Measurements from ENCODE around the gene DDX1. TPM values are rescaled to one million over a fixed set of nuclear protein-coding genes. Genes with fewer than 3 reads are reported as not detected.

The DDX1 gene
- total and polyA plus RNA-seq, 2 experiments from 2014 or later = 72.6 to 101 TPM

DNA sequence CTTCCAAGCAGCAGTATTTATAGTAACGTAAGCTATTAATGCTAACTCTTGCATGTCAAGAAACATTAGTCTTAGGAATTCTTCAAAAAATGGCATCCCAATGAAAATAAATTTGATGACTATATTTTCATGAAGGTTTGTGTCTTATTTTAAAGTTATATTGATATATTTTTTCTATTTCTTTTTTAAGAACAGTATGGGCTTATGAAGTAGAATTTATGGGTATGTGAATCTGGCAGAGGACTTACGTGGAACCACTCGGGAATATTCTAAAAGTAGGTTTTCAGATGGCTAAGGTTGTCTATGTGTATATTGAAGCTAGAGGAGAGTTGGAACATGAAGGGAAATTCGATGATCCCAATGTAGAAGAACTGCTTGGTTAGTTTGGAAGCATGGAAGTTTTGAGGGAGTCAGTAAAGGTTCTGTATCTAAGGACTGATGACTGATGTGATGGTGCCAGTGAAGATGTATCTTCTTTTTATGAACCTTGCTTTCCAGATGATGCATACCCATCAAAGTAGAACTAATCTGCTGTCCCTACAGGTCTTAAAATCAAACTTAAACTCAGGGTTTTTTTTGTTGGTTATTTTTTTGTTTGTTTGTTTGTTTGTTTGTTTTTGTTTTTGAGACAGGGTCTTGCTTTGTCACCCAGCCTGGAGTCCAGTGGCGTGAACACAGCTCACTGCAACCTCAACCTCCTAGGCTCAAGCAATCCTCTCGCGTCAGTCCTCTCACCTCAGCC, 39.5 kb downstream of the DDX1 start:
- Histone ChIP-seq H3K9me3 (ENCODE audit: low read depth) (no peaks in the 10 kb centered on the region), H3K36me3 (ENCODE audit: low read depth) (peaks cover 72% of the 10 kb centered on the region), H4K20me1 (ENCODE audit: insufficient read depth) (no peaks in the 10 kb centered on the region), H3K27me3 (replicated peaks; ENCODE audit: insufficient read depth) (no peaks in the 10 kb centered on the region), H2AFZ (no peak overlapping the region), H3K79me2 (ENCODE audit: insufficient read depth) (peaks cover 4% of the 10 kb centered on the region), H3K27ac (no peak overlapping the region), H3K4me1 (ENCODE audit: insufficient read depth) (peaks cover 17% of the 10 kb centered on the region), H3K4me3 (no peak overlapping the region), H3K4me2 (ENCODE audit: unreplicated experiment) (no peak overlapping the region), H3K9me2 (ENCODE audit: insufficient read depth) (no peaks in the 10 kb centered on the region), H3K9ac (no peak overlapping the region), H3F3A (ENCODE audit: insufficient read depth) (peaks cover 32% of the 10 kb centered on the region)
- TF ChIP-seq EZH2phosphoT487 (IDR thresholded peaks at IDR 0.05; ENCODE audit: insufficient read depth, low read depth) (no peak), EZH2 (IDR thresholded peaks at IDR 0.05; ENCODE audit: insufficient read depth, poor library complexity, severe bottlenecking) (no peak)
- WGBS, 2 experiments (ENCODE audit: low coverage in 1 of 2, low lambda C conversion rate in 2 of 2, missing lambda C conversion rate in 2 of 2) = 78 to 81% methylated on average over 7 of the region's 7 CpGs
- in situ Hi-C loops (cut with MboI) = loop anchor here (10.0 to 25.0 kb wide), 4 partner anchors 304 to 1131 kb away; no protein-coding TSS in a partner anchor
- DNase-seq = no peak

DNA sequence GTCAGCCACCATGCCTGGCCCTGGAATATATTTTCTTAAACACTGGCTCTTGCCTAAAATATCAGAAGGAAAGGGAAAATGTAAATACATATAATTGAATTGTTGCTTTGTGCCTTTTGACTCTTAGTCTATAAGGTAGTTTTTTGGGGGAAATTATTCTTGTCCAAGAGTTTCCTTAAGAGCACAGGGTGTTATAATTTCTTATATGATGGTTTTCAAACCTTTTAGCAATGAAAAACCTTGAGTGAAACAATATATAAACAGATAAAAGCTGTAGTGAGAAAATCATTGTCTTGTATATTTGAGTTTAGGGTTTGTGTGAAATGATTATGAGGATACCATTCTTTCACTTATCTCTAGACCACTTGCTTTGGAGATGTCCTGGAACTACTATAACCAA, 40.2 kb downstream of the DDX1 start:
- H3K4me2 ChIP-seq (ENCODE audit: unreplicated experiment) = no peak overlapping the region
- no peak for DNase-seq
- no peaks in the 10 kb centered on the region for H3K27me3 ChIP-seq (replicated peaks; ENCODE audit: insufficient read depth)
- H3K79me2 ChIP-seq (ENCODE audit: insufficient read depth) = no peaks in the 10 kb centered on the region
- H3K4me3 ChIP-seq = no peak overlapping the region
- no peaks in the 10 kb centered on the region for H3K9me3 ChIP-seq (ENCODE audit: low read depth)
- H3K9me2 ChIP-seq (ENCODE audit: insufficient read depth) = no peaks in the 10 kb centered on the region
- TF ChIP-seq EZH2 (IDR thresholded peaks at IDR 0.05; ENCODE audit: insufficient read depth, poor library complexity, severe bottlenecking) (no peak), EZH2phosphoT487 (IDR thresholded peaks at IDR 0.05; ENCODE audit: insufficient read depth, low read depth) (no peak)
- H3K27ac ChIP-seq = no peak overlapping the region
- H2AFZ ChIP-seq = no peak overlapping the region
- H3K36me3 ChIP-seq (ENCODE audit: low read depth) = peaks cover 65% of the 10 kb centered on the region
- H4K20me1 ChIP-seq (ENCODE audit: insufficient read depth) = no peaks in the 10 kb centered on the region
- H3F3A ChIP-seq (ENCODE audit: insufficient read depth) = peaks cover 39% of the 10 kb centered on the region
- peaks cover 17% of the 10 kb centered on the region for H3K4me1 ChIP-seq (ENCODE audit: insufficient read depth)
- no peak overlapping the region for H3K9ac ChIP-seq
- in situ Hi-C loops (cut with MboI) = loop anchor here (10.0 to 25.0 kb wide), 4 partner anchors 303 to 1130 kb away; no protein-coding TSS in a partner anchor

DNA sequence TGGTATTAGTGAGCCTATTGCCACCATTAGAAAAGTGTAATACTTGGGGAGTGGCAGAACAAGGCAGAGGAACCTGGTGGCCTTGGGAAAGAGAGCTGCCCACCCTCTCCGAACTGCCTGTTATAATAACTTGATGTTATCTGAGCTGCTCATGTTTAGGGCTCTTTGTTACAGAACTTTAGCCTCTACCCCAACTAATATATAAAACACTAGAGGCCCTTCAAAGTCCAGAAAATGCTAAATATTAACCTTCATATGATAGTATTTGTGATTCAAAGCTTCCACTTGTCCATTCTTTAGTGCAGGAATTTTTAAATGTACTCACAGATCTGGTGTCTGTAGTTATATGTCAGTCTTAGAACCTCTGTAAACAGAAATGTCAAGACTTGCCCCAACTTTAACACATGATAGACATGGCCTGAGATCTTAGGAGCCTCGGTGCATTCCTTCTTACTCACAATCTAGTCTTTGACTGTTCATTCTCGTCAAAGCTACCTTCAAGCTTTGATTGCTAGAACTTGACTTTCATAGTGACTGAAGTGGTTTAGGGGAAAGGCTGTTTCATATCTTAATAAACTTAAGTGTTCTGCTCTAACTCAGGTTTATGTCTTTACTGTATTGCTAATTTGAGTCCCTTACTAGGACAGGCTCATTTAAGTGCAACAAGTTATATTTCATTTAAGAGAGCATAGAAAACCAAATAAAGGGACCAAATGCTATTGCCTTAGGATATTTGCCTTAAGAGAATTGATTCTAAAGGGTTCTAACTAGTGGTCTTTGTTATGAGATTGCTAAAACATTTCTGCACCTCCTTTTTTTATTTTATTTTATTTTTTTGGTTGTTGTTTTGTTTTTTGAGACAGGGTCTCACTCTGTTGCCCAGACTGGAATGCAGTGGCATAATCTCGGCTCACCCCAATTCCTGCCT, 41.6 kb downstream of the DDX1 start:
- no peak overlapping the region for H3K27ac ChIP-seq
- in situ Hi-C loops (cut with MboI) = loop anchor here (10.0 to 25.0 kb wide), 4 partner anchors 301 to 1129 kb away; no protein-coding TSS in a partner anchor

DNA sequence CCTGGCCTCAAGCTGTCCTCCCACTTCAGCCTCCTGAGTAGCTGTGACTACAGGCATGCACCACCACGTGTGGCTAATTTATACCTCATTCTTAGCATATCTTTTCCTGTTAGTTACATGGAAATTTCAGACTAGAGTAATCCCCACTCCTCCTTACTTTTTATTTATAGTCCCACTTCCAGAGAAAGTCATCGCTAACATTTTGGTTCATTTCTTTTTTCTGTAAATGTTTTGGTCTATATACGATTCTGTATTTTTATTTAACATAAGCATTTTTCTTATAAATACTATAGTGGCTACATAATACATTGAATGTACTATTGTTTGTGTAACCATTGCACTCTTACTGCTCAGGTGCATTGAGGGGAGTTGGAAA, 42.3 kb downstream of the DDX1 start:
- H4K20me1 ChIP-seq (ENCODE audit: insufficient read depth) = no peaks in the 10 kb centered on the region
- no peaks in the 10 kb centered on the region for H3K9me2 ChIP-seq (ENCODE audit: insufficient read depth)
- H3K4me3 ChIP-seq = no peak overlapping the region
- peaks cover 46% of the 10 kb centered on the region for H3K36me3 ChIP-seq (ENCODE audit: low read depth)
- H3K9me3 ChIP-seq (ENCODE audit: low read depth) = no peaks in the 10 kb centered on the region
- H3K9ac ChIP-seq = no peak overlapping the region
- no peak overlapping the region for H2AFZ ChIP-seq
- no peak overlapping the region for H3K27ac ChIP-seq
- 58 to 63% methylated on average over 3 of the region's 3 CpGs for WGBS, 2 experiments (ENCODE audit: low coverage in 1 of 2, low lambda C conversion rate in 2 of 2, missing lambda C conversion rate in 2 of 2)
- no peak overlapping the region for H3K4me2 ChIP-seq (ENCODE audit: unreplicated experiment)
- H3K27me3 ChIP-seq (replicated peaks; ENCODE audit: insufficient read depth) = no peaks in the 10 kb centered on the region
- in situ Hi-C loops (cut with MboI) = loop anchor here (10.0 to 25.0 kb wide), 4 partner anchors 301 to 1128 kb away; no protein-coding TSS in a partner anchor
- DNase-seq = no peak
- no peaks in the 10 kb centered on the region for H3K79me2 ChIP-seq (ENCODE audit: insufficient read depth)
- TF ChIP-seq EZH2phosphoT487 (IDR thresholded peaks at IDR 0.05; ENCODE audit: insufficient read depth, low read depth) (no peak), EZH2 (IDR thresholded peaks at IDR 0.05; ENCODE audit: insufficient read depth, poor library complexity, severe bottlenecking) (no peak)
- peaks cover 28% of the 10 kb centered on the region for H3K4me1 ChIP-seq (ENCODE audit: insufficient read depth)
- H3F3A ChIP-seq (ENCODE audit: insufficient read depth) = peaks cover 41% of the 10 kb centered on the region

More for the DNA sequence above, 41.6 kb downstream of the DDX1 start:
- Histone ChIP-seq H3K4me3 (no peak overlapping the region), H3K9ac (no peak overlapping the region), H3K4me2 (ENCODE audit: unreplicated experiment) (no peak overlapping the region), H3K9me3 (ENCODE audit: low read depth) (no peaks in the 10 kb centered on the region), H3F3A (ENCODE audit: insufficient read depth) (peaks cover 41% of the 10 kb centered on the region), H2AFZ (no peak overlapping the region), H3K9me2 (ENCODE audit: insufficient read depth) (no peaks in the 10 kb centered on the region), H3K36me3 (ENCODE audit: low read depth) (peaks cover 52% of the 10 kb centered on the region), H4K20me1 (ENCODE audit: insufficient read depth) (no peaks in the 10 kb centered on the region), H3K27me3 (replicated peaks; ENCODE audit: insufficient read depth) (no peaks in the 10 kb centered on the region), H3K4me1 (ENCODE audit: insufficient read depth) (peaks cover 21% of the 10 kb centered on the region), H3K79me2 (ENCODE audit: insufficient read depth) (no peaks in the 10 kb centered on the region)
- DNase-seq = no peak
- WGBS, 2 experiments (ENCODE audit: low coverage in 1 of 2, low lambda C conversion rate in 2 of 2, missing lambda C conversion rate in 2 of 2) = 64 to 66% methylated on average over 4 of the region's 4 CpGs
- TF ChIP-seq EZH2 (IDR thresholded peaks at IDR 0.05; ENCODE audit: insufficient read depth, poor library complexity, severe bottlenecking) (no peak), EZH2phosphoT487 (IDR thresholded peaks at IDR 0.05; ENCODE audit: insufficient read depth, low read depth) (no peak)

All from GM23248 (cell line).